Prostate gland (tissue), 2 donors: Measurements from ENCODE around the gene TSGA10IP. TPM values are rescaled to one million over a fixed set of nuclear protein-coding genes. Genes with fewer than 3 reads are reported as not detected.

Experiments used
- DNase-seq: peaks from one replicate; pipeline ENCODE4 v3.0.0-alpha.2; 2019; ENCODE audit warnings: low spot score
- H3K27ac ChIP-seq, 2 donors: fragments of 200-600 bp; sonication (generic); 2 replicates each; pipeline ENCODE4 v1.5.1; 2017 to 2019
- H3K27me3 ChIP-seq: fragments of 200-600 bp; sonication (generic); replicated peaks from 2 replicates; pipeline ENCODE4 v1.5.1; 2019; ENCODE audit not compliant: insufficient read depth
- H3K36me3 ChIP-seq, 2 donors: fragments of 200-600 bp; sonication (generic); 1 replicate in 1 of 2; 2 replicates in 1 of 2; pipeline versions ENCODE4 v1.5.1 to v1.8.1; 2017 to 2019
- H3K4me1 ChIP-seq: fragments of 200-600 bp; sonication (generic); replicated peaks from 2 replicates; pipeline ENCODE4 v1.5.1; 2019
- H3K4me3 ChIP-seq, 2 donors: fragments of 200-600 bp; sonication (generic); 2 replicates each; pipeline ENCODE4 v1.5.1; 2017 to 2019
- H3K9me3 ChIP-seq: fragments of 200-600 bp; sonication (generic); 2 replicates; pipeline ENCODE4 v1.5.1; 2017
- CTCF ChIP-seq, 4 experiments: fragments of 200-600 bp in 2 of 4; fragments of 450-650 bp in 2 of 4; sonication (generic) in 2 of 4; IDR thresholded peaks; 1 replicate in 3 of 4; 2 replicates in 1 of 4; pipeline ENCODE4 v1.5.1; 2016 to 2019; ENCODE audit warnings: antibody characterized with exemption in 4 of 4, mild to moderate bottlenecking in 2 of 4, moderate library complexity in 2 of 4
- POLR2A ChIP-seq: fragments of 450-650 bp; IDR thresholded peaks from one replicate; pipeline ENCODE4 v1.6.1; 2016; ENCODE audit warnings: antibody characterized with exemption, mild to moderate bottlenecking
- POLR2AphosphoS5 ChIP-seq: sonication (generic); formaldehyde crosslinking; IDR thresholded peaks from one replicate; pipeline ENCODE4 v1.6.1; 2017; ENCODE audit warnings: antibody characterized with exemption
- WGBS: methylation state at CpG from one replicate; pipeline ENCODE4 v1.1.5; 2018; 5-methylcytosine and 5-hydroxymethylcytosine counted together
- intact Hi-C: fragments of 100-400 bp; cut with DNase I; formaldehyde crosslinking; loops from one replicate; pipeline ENCODE4 v1.14.2; 2022
- total RNA-seq, 2 donors: library from RNA; depleted of rRNA; stranded (reverse); fragments of >200 nt; gene quantifications; one replicate each; pipeline ENCODE4 v1.1.0, GENCODE V29; 2016

TSGA10IP gene
- total RNA-seq, 2 donors from 2014 or later: 0.68 TPM; not detected in 1

DNA sequence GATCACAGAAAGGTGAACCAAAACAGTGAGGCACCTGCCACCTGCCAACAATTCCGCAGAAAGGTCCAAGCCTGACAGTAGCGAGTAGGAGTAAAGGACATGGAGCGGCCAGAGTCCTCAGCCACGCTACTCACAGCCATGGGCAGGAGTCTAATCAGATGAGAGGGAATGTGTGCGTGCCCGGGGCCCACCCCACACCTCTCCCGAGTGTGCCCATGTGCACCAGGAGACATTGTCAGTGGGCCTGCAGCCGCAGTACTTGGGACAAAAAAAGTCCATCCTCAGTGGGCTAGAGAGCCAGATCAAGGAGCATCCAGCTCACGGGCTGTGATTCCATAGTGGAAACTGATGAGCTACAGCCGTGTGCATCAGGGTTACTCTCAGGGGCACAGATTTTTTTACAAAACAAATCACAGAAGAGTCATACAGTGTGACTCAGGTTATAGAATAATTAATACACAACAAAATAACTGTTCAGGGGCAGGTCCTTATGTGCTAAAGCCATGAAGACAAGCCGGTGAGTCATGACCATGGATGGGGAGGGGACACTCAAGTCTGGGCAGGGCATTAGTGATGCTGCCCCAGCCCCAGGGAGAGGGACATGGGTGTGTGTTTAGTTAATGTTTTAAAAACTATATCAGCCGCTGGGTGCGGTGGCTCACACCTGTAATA is 28.3 kb downstream of the TSGA10IP start:
- Histone ChIP-seq H3K36me3 (peaks cover 2 to 15% of the 10 kb centered on the region in 2 donors), H3K4me3 (no peak overlapping the region), H3K4me1 (no peaks in the 10 kb centered on the region), H3K27me3 (no peaks in the 10 kb centered on the region), H3K9me3 (no peaks in the 10 kb centered on the region), H3K27ac (no peak overlapping the region)
- intact Hi-C loops: no loop called here
- no peak for DNase-seq
- WGBS: 97% methylated on average over 13 of the region's 13 CpGs
- TF ChIP-seq CTCF (IDR thresholded peaks at IDR 0.05) (no peak), POLR2A (no peak), POLR2AphosphoS5 (no peak)

DNA sequence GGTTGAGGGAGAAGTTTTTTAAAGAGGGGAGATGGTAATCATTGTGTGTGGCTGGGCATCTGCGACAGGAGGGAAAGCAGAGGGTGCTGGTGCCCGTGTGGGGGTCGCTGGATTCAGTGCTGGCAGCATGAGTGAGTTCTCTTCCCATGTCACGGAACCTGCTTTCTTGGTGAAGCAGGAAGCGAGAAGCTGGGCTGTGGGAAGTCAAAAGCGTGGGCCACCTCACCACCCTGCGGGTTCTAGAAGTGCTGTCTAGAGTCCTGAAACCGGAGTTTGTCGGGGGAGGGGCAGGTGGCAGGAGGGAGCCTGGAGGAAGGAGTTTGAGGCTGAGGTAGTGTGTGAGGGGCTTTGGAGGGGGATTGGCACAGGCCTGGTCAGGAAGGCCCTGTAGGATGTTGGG is 30.5 kb downstream of the TSGA10IP start:
- H3K9me3 ChIP-seq: no peaks in the 10 kb centered on the region
- no peak for DNase-seq
- H3K36me3 ChIP-seq: peaks cover 2 to 15% of the 10 kb centered on the region in 2 donors
- no peaks in the 10 kb centered on the region for H3K27me3 ChIP-seq
- no peak for TF ChIP-seq POLR2A
- TF ChIP-seq CTCF (IDR thresholded peaks at IDR 0.05): no peak
- no peak for TF ChIP-seq POLR2AphosphoS5
- no peaks in the 10 kb centered on the region for H3K4me1 ChIP-seq
- intact Hi-C loops: no loop called here
- no peak overlapping the region for H3K4me3 ChIP-seq
- WGBS: 92% methylated on average over 9 of the region's 9 CpGs
- H3K27ac ChIP-seq: no peak overlapping the region

DNA sequence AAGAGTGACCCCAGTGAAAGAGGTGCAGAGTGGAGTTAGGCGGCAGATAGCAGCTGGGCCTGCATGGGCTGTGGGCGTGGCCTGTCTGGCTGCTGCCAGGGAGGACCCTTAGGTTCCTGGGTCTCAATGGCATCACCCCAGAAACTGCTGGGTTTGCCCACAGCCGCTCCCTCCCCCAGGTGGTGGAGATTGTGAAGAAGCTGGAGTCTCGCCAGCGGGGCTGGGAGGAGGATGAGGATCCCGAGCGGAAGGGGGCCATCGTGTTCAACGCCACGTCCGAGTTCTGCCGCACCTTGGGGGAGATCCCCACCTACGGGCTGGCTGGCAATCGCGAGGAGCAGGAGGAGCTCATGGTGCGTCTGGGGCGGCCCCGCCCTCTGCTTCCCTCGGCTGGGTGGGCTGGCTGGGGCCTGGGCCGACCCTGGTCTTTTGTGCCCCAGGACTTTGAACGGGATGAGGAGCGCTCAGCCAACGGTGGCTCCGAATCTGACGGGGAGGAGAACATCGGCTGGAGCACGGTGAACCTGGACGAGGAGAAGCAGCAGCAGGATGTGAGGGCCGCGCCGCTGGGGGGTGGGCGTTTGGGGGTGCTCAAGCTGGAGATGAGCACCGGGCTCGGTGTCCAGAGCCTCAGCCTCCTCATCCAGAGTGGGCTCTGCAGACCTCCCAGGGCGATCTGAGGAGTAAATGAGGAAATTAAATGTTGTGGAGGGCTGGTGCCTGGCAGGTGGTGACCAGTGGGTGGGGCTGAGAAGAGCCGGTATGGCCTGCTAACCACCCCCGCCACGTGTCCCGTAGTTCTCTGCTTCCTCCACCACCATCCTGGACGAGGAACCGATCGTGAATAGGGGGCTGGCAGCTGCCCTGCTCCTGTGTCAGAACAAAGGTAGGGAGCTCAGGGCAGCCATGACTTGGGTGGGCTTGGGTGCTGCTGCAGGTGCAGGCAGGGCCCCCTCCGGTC is 31.2 kb downstream of the TSGA10IP start:
- DNase-seq: no peak
- intact Hi-C loops: no loop called here
- 77% methylated on average over 42 of the region's 43 CpGs for WGBS
- Histone ChIP-seq H3K36me3 (peaks cover 2 to 15% of the 10 kb centered on the region in 2 donors), H3K27ac (no peak overlapping the region), H3K4me1 (no peaks in the 10 kb centered on the region), H3K4me3 (no peak overlapping the region), H3K27me3 (no peaks in the 10 kb centered on the region), H3K9me3 (no peaks in the 10 kb centered on the region)
- no peak for TF ChIP-seq POLR2AphosphoS5
- TF ChIP-seq POLR2A: no peak

DNA sequence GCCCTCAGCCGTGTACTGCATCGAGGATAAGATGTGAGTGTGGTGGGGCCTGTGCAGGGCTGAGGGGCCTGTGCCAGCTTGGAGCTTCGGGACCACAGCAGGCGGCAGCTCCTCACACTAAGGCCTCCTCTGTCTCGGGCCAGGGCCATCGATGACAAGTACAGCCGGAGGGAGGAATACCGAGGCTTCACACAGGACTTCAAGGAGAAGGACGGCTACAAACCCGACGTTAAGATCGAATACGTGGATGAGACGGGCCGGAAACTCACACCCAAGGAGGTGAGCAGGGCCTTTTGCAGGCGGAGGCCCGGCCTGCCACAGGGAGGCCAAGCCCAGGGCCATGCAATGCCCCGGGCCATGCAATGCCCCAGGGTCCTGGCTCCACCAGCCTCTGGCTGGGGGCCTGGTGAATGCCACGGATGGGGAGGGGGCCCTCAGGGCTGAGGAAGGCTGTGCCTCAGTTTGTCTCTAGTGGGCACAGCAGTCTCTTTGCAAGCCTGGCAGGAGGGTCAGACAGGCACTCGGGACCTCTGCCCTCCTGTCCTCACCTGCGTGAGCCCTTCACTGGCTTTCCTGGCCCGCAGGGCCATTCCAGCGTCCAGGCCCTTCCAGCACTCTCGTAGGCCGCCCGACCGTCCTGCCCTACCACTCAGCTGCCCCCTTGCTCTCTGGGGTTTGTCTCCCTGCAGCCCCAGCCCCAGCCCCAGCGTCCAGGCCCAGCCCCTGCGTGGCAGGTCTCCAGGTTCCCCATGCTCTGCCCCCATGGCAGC is 32.5 kb downstream of the TSGA10IP start:
- TF ChIP-seq POLR2A (no peak), CTCF (IDR thresholded peaks at IDR 0.05) (no peak), POLR2AphosphoS5 (no peak)
- Histone ChIP-seq H3K4me1 (no peaks in the 10 kb centered on the region), H3K4me3 (no peak overlapping the region), H3K9me3 (no peaks in the 10 kb centered on the region), H3K36me3 (peaks cover 2 to 15% of the 10 kb centered on the region in 2 donors), H3K27me3 (no peaks in the 10 kb centered on the region), H3K27ac (no peak overlapping the region)
- DNase-seq: no peak
- intact Hi-C loops: no loop called here
- 92% methylated on average over 27 of the region's 29 CpGs for WGBS
